OCI-LY1 (cell line): ENCODE measurements around the gene PLPPR3.

Experiments used
- CTCF ChIP-seq: fragments of 200-600 bp; sonication (generic), shearing (Covaris generic); IDR thresholded peaks from 2 replicates; pipeline ENCODE4 v1.5.1; 2017; ENCODE audit warnings: mild to moderate bottlenecking, antibody characterized with exemption, low read length, moderate library complexity, mixed read lengths
- EZH2 ChIP-seq: fragments of 200-600 bp; sonication (generic), shearing (Covaris generic); IDR thresholded peaks from 2 replicates; pipeline ENCODE4 v1.8.0; 2017; ENCODE audit warnings: borderline replicate concordance, mixed run types, mild to moderate bottlenecking, antibody characterized with exemption, low read length, moderate library complexity, mixed read lengths

- no peak for TF ChIP-seq CTCF
- TF ChIP-seq EZH2 = no peak
Measured at GRCh38 chr19:868458-869244, 46.9 kb upstream of the PLPPR3 start.
